Activated gamma-delta T cell (primary cell): ENCODE measurements around the gene BSN.

Experiments
- DNase-seq: peaks from one replicate; lab custom pipeline; 2025; lab: John Stamatoyannopoulos, UW

BSN gene

DNA sequence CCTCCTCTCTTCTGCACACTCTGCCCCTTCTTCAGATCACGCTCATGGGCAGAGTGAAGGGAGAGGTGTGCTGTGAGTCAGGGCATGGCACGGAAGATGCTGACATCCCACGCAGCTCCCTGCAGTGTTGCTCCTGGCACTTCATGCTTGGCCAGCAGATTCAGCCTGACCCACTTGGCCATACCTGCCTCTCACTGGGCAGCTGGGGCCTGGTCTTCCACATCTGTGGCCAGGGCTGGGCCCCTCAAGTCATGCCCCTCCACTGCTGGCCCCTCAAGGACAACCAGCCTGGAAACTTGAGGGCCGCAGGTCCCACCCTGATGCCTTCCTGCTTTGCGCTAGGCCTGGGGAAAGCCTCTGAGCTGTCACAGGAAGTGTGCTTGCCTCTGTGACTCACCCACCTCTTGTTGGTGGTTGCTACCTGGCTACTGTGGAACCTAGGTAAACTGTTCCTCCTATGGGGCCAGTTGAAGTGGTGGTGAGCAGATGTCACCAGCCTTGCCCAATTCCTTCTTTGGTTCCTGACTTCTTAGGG lies 48.7 kb downstream of the BSN start:
- DNase-seq = no peak

DNA sequence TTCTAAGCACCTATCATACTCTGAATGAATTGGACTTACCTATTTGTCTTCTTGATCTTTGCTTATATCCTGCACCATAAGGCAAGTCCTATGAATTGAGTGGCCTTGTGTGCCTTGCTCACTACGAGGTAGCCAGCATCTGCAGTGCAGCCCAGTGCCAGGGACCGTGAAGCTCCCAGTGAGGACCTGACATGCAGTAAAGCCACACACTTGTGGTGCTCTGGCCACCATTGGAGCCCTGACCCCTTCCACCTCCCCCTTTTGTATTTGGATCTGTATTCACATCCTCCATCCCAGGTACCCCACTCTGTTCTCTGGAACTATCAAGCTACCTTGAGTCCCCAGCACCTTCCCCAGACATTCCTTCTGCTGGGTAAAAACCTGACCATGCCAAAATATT lies 52.1 kb downstream of the BSN start:
- DNase-seq = no peak

DNA sequence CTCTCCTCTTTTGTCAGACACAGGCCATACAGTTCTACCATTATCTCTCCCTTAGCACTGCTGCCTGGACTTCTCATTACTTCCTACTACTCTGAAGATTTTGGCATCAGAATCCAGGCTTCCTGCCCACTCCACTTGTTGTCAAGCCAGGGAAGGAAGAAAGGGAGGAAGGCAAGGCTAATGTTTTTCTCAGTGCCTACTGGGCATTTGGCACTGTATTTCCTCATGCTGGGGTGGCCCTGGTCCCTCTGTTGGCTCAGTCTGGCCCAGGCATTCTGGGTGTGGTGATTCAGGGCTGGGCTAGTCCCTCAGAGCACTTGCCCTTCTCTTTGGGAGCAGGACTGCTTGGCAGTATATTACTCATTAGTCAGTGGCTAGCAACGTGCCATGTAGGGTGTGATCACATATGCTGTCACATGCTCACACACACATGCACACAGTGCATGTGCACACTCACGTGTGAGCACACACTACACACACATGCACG lies 52.9 kb downstream of the BSN start:
- DNase-seq = no peak

GRCh38 chr3:49607796-49608195 lies 53.5 kb downstream of the BSN start:
- no peak for DNase-seq

GRCh38 chr3:49609314-49609713 lies 55.0 kb downstream of the BSN start:
- no peak for DNase-seq

GRCh38 chr3:49609815-49610214 lies 55.5 kb downstream of the BSN start:
- DNase-seq = no peak

GRCh38 chr3:49610666-49611280 lies 56.5 kb downstream of the BSN start:
- no peak for DNase-seq

DNA sequence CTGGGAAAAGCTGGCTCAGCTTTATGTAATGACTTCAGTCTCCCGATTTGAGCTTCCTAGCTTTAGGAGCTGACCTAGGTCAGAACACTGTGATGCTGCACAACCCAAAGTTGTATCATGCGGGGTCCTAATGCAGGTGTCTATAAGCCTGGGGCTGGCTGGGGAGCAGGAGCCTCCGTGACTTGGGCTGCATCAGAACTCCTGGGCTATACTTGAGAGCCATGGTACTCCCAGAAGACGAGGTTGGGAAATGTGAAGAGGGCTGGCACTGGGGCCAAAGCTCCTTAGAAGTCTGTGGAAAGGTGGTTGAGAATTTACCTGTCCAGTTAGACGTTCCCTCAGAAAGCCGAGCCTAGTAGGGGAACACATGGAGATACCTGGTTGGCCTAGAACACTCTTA lies 57.0 kb downstream of the BSN start:
- no peak for DNase-seq

DNA sequence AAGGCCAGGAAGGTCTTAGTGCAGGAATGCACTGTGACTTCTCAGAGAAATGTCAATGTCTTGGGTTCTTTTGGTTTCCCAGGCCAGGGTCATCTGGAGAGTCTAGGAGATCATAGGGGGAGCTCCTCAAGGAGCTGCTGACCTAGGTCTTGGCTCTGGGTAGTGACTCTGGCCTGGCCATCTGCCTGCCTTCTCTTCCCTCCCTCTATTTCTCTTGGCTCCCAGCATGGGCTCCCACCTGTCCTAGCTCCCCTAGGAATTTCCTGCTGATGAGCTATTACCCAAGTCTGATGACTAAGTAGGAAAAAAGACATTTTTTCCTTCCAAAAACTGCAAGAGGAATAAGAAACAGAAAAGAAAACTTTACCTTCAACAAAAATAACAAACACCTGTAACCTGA lies 57.4 kb downstream of the BSN start:
- DNase-seq = no peak

DNA sequence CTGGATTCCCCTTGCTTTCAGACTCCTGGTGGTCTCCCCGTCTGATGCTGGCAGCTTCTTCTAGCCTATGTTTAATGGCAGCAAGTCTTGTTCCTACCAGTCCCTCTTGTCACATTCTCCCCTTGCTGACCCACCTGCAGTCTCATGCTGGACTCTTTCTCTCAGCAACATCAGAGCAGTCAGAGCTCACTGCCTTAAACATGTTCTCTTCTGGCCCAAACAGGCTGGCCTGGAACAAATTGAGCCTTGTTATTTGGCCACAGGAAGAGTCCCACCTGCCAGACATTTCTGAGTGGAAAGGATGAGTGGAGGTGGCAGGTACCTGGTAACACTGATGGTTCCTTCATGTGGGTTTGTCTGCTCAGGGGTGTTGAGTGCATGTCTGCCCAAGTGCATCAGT lies 60.7 kb downstream of the BSN start:
- DNase-seq = no peak

DNA sequence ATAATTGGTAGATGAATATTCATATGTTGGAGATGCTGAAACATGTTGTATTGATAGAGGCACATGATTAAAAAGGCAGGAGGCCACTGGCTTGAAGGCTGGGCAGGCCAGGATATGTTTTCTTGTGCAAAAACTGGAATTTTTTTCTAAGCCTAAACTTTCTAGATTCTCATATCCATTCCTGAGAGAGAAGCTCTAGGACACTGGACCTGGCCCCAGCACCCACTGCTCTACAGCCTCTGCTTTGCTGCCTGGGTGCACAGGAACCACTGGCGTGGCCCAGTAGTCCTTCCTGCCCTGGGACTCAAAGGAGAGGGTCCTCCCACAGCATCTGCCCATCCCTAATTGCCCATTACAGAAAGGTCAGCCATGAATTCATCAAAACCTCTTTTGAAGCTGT lies 61.8 kb downstream of the BSN start:
- DNase-seq = no peak

GRCh38 chr3:49616491-49616941 lies 62.2 kb downstream of the BSN start:
- no peak for DNase-seq

- DNase-seq = no peak
Observed at GRCh38 chr3:49617390-49618013, 63.2 kb downstream of the BSN start.

DNA sequence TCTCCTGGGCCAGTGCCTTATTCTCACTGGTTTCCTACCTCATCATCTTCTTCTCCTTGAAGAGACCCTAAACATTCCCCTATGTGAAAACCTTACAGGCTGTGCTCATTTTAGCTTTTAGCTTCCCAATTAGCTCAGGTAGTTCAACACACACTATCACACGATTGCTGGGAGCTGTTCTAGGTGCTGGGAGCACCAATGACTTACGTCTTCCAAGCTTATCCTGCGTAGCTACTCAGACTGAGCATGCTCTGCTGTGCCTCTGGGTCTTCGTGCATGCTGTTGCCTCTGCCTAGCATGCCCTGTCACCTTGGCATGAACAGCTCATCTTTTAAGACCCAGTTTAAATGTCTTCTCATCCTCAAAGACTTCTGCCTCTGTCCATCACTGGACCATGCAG lies 64.1 kb downstream of the BSN start:
- DNase-seq = no peak

DNA sequence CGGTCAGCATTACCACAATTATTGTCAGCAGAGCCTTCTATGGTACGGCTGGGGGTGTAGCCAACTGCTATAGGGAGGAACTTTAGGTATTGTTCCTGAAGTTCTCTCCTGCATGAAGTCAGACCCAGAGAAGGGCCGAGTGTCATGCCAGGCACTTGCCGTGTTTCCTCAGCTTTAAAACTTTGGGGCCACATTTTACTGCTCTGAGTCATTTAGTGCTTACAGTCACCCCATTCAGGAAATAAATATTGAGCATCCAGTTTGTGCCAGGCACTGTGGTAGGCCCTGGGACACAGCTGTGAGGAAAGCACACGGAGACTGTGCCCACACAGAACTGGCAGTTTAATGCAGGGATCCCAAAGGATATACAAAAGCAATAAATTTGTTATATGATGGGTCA lies 65.4 kb downstream of the BSN start:
- DNase-seq = no peak

DNA sequence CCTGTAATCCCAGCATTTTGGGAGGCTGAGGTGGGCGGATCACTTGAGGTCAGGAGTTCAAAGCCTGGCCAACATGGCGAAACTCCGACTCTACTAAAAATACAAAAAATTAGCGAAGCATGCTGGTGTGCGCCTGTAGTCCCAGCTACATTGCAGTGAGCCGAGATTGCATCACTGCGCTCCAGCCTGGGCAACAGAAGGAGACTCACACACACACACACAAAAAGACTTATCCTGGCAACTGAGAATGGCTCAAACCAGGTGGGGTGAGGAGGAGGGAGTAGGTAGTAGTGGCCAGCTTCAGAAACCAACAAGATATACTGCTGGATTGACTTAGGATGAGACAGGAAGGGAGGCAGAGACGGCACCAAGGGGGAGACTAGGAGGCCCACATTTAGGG lies 66.5 kb downstream of the BSN start:
- no peak for DNase-seq

DNA sequence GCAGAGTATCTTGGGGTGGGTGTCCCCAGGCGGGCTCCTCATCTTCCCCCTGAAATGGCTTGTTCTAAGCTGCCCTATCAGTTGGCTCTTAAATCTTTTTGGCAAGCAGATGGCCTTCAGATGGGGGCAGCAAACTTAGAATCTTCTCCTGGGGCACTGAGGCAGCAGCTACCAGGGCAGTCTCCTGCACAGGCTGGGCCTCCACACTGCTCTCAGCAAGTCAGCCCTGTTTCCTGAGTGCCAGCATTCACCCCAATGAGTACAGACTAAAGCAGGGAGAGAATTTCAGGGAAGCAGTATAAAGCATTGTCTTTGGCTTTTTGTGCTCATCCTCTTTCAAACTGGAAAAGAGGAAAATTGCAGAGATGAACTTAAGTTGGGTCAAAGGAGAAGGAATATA lies 68.8 kb downstream of the BSN start:
- DNase-seq = no peak

DNA sequence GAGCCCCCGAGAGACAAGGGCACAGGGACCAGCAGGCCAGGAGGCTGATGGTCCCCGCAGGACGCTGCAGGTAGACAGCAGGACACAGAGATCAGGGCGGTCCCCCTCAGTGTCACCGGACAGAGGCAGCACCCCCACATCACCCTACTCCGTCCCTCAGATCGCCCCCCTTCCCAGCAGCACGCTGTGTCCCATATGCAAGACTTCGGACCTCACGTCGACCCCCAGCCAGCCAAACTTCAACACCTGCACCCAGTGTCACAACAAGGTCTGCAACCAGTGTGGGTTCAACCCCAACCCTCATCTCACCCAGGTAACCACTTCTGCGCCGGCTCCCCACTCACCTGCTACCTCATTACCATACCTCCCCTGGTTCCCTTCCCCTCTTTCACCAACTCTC lies 70.8 kb downstream of the BSN start:
- no peak for DNase-seq

DNA sequence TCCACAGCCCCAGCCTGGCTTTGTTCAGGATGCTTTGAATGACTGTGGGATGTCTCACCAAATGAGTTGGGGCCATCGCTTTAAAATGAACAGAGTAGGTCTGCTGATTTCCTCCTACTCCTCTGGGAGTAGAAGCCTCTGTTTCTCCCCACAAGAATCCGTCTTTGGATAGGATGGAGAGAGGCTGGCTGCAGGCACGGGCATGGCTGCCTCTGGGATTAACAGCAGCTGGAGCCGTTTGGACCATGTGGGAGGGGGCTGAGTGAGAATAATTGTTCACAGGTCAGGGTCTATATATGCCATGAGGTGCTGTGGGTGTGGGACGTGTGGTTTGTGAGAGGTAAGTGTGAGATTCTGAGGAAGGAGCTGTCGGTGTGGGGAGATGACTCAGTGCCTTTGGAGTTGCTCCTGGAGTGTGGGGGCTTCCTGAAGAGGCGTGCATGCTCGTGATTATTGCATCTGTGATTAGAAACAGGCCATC lies 71.9 kb downstream of the BSN start:
- DNase-seq = no peak

- no peak for DNase-seq
Observed at GRCh38 chr3:49626796-49627195, 72.5 kb downstream of the BSN start.

- no peak for DNase-seq
Observed at GRCh38 chr3:49627634-49628033, 73.4 kb downstream of the BSN start.

DNA sequence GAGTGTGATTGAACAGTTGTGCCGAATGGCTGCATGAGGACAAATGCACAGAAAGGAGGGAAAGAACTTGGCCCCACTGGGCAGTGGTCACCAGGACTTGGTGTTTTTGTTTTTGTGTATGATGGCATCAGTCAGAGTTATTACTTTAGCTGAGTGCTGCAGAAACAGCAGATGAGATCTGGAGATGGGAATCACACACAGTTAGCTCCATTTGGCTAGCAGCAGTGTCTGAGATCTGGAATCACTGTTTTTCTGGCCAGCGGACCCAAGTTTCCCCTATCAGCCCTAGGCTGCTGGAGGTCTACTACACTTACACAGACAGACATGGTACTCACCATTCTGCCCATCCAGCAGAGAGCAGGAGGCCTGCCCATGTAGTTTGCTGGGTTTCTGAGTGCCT lies 74.0 kb downstream of the BSN start:
- no peak for DNase-seq

DNA sequence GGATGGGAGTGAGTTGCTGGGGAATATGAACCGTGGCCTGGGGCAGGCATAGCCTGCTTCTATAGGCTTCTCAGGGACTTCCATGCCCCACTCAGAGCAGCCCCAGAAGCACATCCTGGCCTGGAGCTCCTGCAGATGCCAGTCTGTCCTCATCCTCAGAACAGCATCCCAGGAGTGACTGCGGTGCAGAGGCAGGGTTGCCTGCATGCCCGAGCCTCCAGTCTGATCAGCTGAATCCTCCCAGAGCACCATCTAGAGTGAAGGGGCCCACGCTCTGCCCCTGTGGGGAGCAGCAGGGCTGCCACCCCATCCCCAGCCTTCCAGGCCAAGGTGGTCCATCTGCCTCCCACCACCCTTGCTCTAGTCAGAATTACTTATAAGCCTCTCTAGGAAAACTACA lies 75.2 kb downstream of the BSN start:
- DNase-seq = no peak

DNA sequence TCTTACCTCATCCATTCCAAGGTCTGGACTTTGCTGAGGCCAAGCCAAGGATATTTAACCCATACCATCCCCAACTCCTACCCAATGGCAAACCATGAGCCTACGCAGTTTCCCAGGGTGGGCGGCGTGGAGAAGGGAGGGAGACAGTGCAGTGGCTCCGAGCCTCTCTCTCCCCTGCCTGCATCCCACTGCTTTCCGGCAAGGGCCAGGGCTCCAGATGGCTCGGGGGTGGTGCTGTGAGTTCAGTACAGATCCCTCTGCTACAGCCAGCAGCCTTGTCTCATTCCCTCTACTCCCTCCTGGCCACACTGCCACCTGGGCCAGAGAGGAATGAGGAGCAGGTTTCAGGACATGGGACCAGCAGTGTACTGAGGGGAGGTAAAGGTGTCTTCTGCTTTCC lies 75.6 kb downstream of the BSN start:
- no peak for DNase-seq
